PC-9 (cell line): ENCODE results near the gene MACROH2A2. TPM values are rescaled to one million over a fixed set of nuclear protein-coding genes. Genes with fewer than 3 reads are reported as not detected.

Experiments
- BruUV-seq: library from RNA; stranded (reverse); fragments of 400-500 nt; replicated peaks from 2 replicates; lab custom pipeline; 2021; lab: Mats Ljungman, UMichigan
- CTCF ChIA-PET: fragments of 300-600 bp; sonication (Branson Sonifier 250); formaldehyde crosslinking; loops from one replicate; lab custom pipeline; 2022; ENCODE audit warnings: antibody characterized with exemption; lab: Charles Lee
- POLR2A ChIA-PET: fragments of 300-600 bp; sonication (Branson Sonifier 250); formaldehyde crosslinking; loops from one replicate; lab custom pipeline; 2022; ENCODE audit warnings: antibody characterized with exemption; ENCODE audit not compliant: unreplicated experiment; lab: Charles Lee
- DNase-seq, 2 experiments: peaks; one replicate each; pipeline versions ENCODE4 v3.0.0 to v3.0.0-alpha.2; 2015 to 2022; ENCODE audit warnings: mixed read lengths in 1 of 2
- H2AFZ ChIP-seq: fragments of 200-600 bp; sonication (generic); 2 replicates; pipeline ENCODE4 v1.8.1; 2017; ENCODE audit warnings: antibody characterized with exemption
- H3F3A ChIP-seq: fragments of 200-600 bp; sonication (generic); 2 replicates; pipeline ENCODE4 v1.8.1; 2017; ENCODE audit warnings: antibody characterized with exemption, mild to moderate bottlenecking, low read depth; ENCODE audit not compliant: insufficient read depth
- H3K27ac ChIP-seq: fragments of 200-600 bp; sonication (generic); 2 replicates; pipeline ENCODE4 v1.6.1; 2016; ENCODE audit warnings: mixed run types
- H3K27me3 ChIP-seq: fragments of 200-600 bp; sonication (generic); 2 replicates; pipeline ENCODE4 v1.6.1; 2016; ENCODE audit warnings: low read depth, mixed run types; ENCODE audit not compliant: insufficient read depth
- H3K36me3 ChIP-seq: fragments of 200-600 bp; sonication (generic); 2 replicates; pipeline ENCODE4 v1.6.1; 2016; ENCODE audit warnings: low read depth, mixed run types
- H3K4me1 ChIP-seq: fragments of 200-600 bp; sonication (generic); replicated peaks from 2 replicates; pipeline ENCODE4 v1.6.1; 2016; ENCODE audit warnings: mixed run types; ENCODE audit not compliant: insufficient read depth
- H3K4me2 ChIP-seq: fragments of 200-600 bp; sonication (generic); 2 replicates; pipeline ENCODE4 v1.6.1; 2017; ENCODE audit warnings: mixed run types
- H3K4me3 ChIP-seq: fragments of 200-600 bp; sonication (generic); 2 replicates; pipeline ENCODE4 v1.6.1; 2016; ENCODE audit warnings: mixed run types
- H3K79me2 ChIP-seq: fragments of 200-600 bp; sonication (generic); 2 replicates; pipeline ENCODE4 v1.6.1; 2017; ENCODE audit warnings: low read depth, mixed run types
- H3K9me2 ChIP-seq: fragments of 200-600 bp; sonication (generic); 2 replicates; pipeline ENCODE4 v1.8.1; 2017; ENCODE audit warnings: mild to moderate bottlenecking; ENCODE audit not compliant: insufficient read depth
- H3K9me3 ChIP-seq: fragments of 200-600 bp; sonication (generic); 2 replicates; pipeline ENCODE4 v1.8.1; 2016; ENCODE audit warnings: low read depth; ENCODE audit not compliant: insufficient read depth
- H4K20me1 ChIP-seq: fragments of 200-600 bp; sonication (generic); 2 replicates; pipeline ENCODE4 v1.8.1; 2017; ENCODE audit not compliant: insufficient read depth
- CTCF ChIP-seq: fragments of 200-600 bp; sonication (generic); conservative IDR thresholded peaks from 2 replicates; pipeline ENCODE4 v1.6.1; 2017; ENCODE audit warnings: mixed run types, antibody characterized with exemption, mild to moderate bottlenecking, moderate library complexity
- EZH2 ChIP-seq: fragments of 200-600 bp; sonication (generic); IDR thresholded peaks from 2 replicates; pipeline ENCODE4 v1.8.0; 2017; ENCODE audit warnings: antibody characterized with exemption, low read depth
- intact Hi-C: fragments of 100-400 bp; cut with micrococcal nuclease; formaldehyde crosslinking; loops from one replicate; pipeline ENCODE4 v1.10.0; 2022; ENCODE audit not compliant: unreplicated experiment
- total RNA-seq: library from RNA; stranded (reverse); gene quantifications from 2 replicates; pipeline ENCODE4 v1.2.3, GENCODE V29; 2021

Gene MACROH2A2
- total RNA-seq, 1 experiment from 2014 or later: not detected

- H3K36me3 ChIP-seq: 0 out of 2 replicates have a peak, but pooled peaks cover 4% of the 10 kb centered on the region
- peaks cover 47% of the 10 kb centered on the region for H3K79me2 ChIP-seq
- no peak overlapping the region for H3K4me3 ChIP-seq
- ChIA-PET CTCF (no interaction called here), POLR2A (no interaction called here)
- peaks cover 14% of the 10 kb centered on the region for H3K4me1 ChIP-seq
- no peak overlapping the region for H3K4me2 ChIP-seq
- intact Hi-C loops: no loop called here
- no peak for TF ChIP-seq CTCF
- TF ChIP-seq EZH2: no peak
- no TSS peak for BruUV-seq
- no peak for DNase-seq
- H3K9me3 ChIP-seq: no peaks in the 10 kb centered on the region
- no peaks in the 10 kb centered on the region for H3K9me2 ChIP-seq
- H3K27me3 ChIP-seq: no peaks in the 10 kb centered on the region
- H2AFZ ChIP-seq: no peak overlapping the region
- peaks cover 14% of the 10 kb centered on the region for H3F3A ChIP-seq
- H3K27ac ChIP-seq: no peak overlapping the region
- no peaks in the 10 kb centered on the region; the same call in 1 of the 2 replicates for H4K20me1 ChIP-seq
Measured at GRCh38 chr10:70125918-70126552, 73.4 kb downstream of the MACROH2A2 start.

DNA sequence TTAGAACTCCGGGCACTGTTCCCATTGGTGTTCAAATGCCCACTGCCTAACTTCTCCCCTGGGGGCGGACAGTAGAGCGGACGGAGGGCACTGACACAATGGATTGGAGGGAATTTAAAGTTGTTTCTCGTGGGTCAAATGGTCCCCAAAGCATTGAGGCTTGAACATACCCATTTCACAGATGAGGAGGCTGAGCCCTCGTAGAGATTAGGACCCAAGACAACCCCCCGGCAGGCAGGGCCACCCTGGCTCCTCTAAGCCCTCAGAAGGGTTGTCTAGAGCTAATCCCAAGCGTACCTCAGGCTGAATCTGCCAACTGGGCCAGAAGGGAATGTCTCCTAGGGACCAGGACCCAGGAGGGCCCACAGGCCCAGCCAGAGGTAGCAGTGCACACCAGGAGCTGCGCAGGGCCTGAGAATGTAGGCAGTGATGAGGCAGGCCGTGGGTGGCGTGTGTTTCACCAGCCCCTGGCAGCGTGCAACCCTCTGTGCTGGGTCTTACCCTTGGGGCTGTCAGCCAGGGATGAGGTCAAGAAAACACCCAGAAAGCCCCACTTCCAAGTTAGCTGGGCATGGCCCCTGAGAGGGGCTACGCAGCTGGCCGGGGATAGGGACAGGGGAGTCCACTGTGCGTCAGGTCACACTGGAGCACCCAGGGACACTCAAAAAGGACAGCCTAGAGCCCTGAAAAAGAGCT is 74.2 kb downstream of the MACROH2A2 start:
- CTCF ChIA-PET: no interaction called here
- BruUV-seq: no TSS peak
- H3K79me2 ChIP-seq: peaks cover 55% of the 10 kb centered on the region

More for the DNA sequence above, 74.2 kb downstream of the MACROH2A2 start:
- no peaks in the 10 kb centered on the region; the same call in 1 of the 2 replicates for H4K20me1 ChIP-seq
- peaks cover 23% of the 10 kb centered on the region for H3F3A ChIP-seq
- no peak overlapping the region for H3K4me2 ChIP-seq
- H3K27me3 ChIP-seq: no peaks in the 10 kb centered on the region
- H3K4me1 ChIP-seq: peaks cover 14% of the 10 kb centered on the region
- TF ChIP-seq EZH2 (no peak), CTCF (no peak)
- no peak for DNase-seq
- no peak overlapping the region for H3K4me3 ChIP-seq
- no peak overlapping the region for H3K27ac ChIP-seq
- intact Hi-C loops: no loop called here
- POLR2A ChIA-PET: no interaction called here
- 0 out of 2 replicates have a peak, but pooled peaks cover 4% of the 10 kb centered on the region for H3K36me3 ChIP-seq
- H3K9me3 ChIP-seq: no peaks in the 10 kb centered on the region
- H2AFZ ChIP-seq: no peak overlapping the region
- H3K9me2 ChIP-seq: no peaks in the 10 kb centered on the region
